Measurements from ENCODE around the gene PRKCA.

The PRKCA gene

GRCh38 chr17:66304304-66305174 lies 2.1 kb downstream of the PRKCA start:
- no peak overlapping the region for H3K27ac ChIP-seq
- TF ChIP-seq CTCF (IDR thresholded peaks at IDR 0.05) (no peak), ZFX (IDR thresholded peaks at IDR 0.05; ENCODE audit: borderline replicate concordance) (no peak)

GRCh38 chr17:66306446-66306845 lies 4.0 kb downstream of the PRKCA start:
- no peak overlapping the region for H3K27ac ChIP-seq
- TF ChIP-seq CTCF (IDR thresholded peaks at IDR 0.05) = no peak
- TF ChIP-seq ZFX (IDR thresholded peaks at IDR 0.05; ENCODE audit: borderline replicate concordance) = no peak

- H3K27ac ChIP-seq = no peak overlapping the region
- TF ChIP-seq CTCF (IDR thresholded peaks at IDR 0.05) (no peak), ZFX (IDR thresholded peaks at IDR 0.05; ENCODE audit: borderline replicate concordance) (no peak)
These were observed 4.8 kb downstream of the PRKCA start for GRCh38 chr17:66307257-66307656.

- TF ChIP-seq ZFX (IDR thresholded peaks at IDR 0.05; ENCODE audit: borderline replicate concordance) (no peak), CTCF (IDR thresholded peaks at IDR 0.05) (no peak)
- no peak overlapping the region for H3K27ac ChIP-seq
These were observed 6.4 kb downstream of the PRKCA start for GRCh38 chr17:66308856-66309255.

- H3K27ac ChIP-seq = no peak overlapping the region
- TF ChIP-seq ZFX (IDR thresholded peaks at IDR 0.05; ENCODE audit: borderline replicate concordance) (no peak), CTCF (IDR thresholded peaks at IDR 0.05) (no peak)
These were observed 7.4 kb downstream of the PRKCA start for GRCh38 chr17:66309793-66310192.

- TF ChIP-seq CTCF (IDR thresholded peaks at IDR 0.05) (peak; percentile 27), ZFX (IDR thresholded peaks at IDR 0.05; ENCODE audit: borderline replicate concordance) (no peak)
- no peak overlapping the region for H3K27ac ChIP-seq
These were observed 8.2 kb downstream of the PRKCA start for GRCh38 chr17:66310528-66311148.

- no peak overlapping the region for H3K27ac ChIP-seq
- TF ChIP-seq CTCF (IDR thresholded peaks at IDR 0.05) (no peak), ZFX (IDR thresholded peaks at IDR 0.05; ENCODE audit: borderline replicate concordance) (no peak)
These were observed 10.5 kb downstream of the PRKCA start for GRCh38 chr17:66312912-66313311.
